Bronchial epithelial cell (primary cell): ENCODE measurements around the gene RABGAP1L. TPM values are rescaled to one million over a fixed set of nuclear protein-coding genes. Genes with fewer than 3 reads are reported as not detected.

Source experiments
- DNase-seq: peaks from one replicate; pipeline ENCODE4 v3.0.0-alpha.2; 2010; ENCODE audit warnings: low read depth
- FAIRE-seq: peaks from 2 replicates; lab custom pipeline; 2011; peaks lifted over from hg19 to GRCh38; lab: Jason Lieb, UNC
- H3K27me3 ChIP-seq: 2 replicates; pipeline ENCODE4 v1.5.1; 2011; ENCODE audit warnings: low read length; ENCODE audit not compliant: control insufficient read depth, insufficient read depth
- H3K36me3 ChIP-seq: 2 replicates; pipeline ENCODE4 v1.5.1; 2011; ENCODE audit warnings: low read length; ENCODE audit not compliant: control insufficient read depth, insufficient read depth
- H3K4me3 ChIP-seq: 2 replicates; pipeline ENCODE4 v1.5.1; 2011; ENCODE audit warnings: mild to moderate bottlenecking, low read depth, low read length, control low read depth
- total RNA-seq: library from RNA; depleted of rRNA; stranded (reverse); fragments of >200 nt; gene quantifications from 2 replicates; pipeline ENCODE4 v1.2.1, GENCODE V29; 2014
- TF ChIP-seq, protein P1 (sequence below): IDR thresholded peaks from 2 replicates; pipeline ENCODE4 v1.5.1; 2011; ENCODE audit warnings: mild to moderate bottlenecking, moderate library complexity, low read length, control low read depth, inconsistent platforms; ENCODE audit not compliant: insufficient read depth, severe bottlenecking

RABGAP1L gene
- total RNA-seq, 1 donor from 2014 or later, result 37.4 TPM

DNA sequence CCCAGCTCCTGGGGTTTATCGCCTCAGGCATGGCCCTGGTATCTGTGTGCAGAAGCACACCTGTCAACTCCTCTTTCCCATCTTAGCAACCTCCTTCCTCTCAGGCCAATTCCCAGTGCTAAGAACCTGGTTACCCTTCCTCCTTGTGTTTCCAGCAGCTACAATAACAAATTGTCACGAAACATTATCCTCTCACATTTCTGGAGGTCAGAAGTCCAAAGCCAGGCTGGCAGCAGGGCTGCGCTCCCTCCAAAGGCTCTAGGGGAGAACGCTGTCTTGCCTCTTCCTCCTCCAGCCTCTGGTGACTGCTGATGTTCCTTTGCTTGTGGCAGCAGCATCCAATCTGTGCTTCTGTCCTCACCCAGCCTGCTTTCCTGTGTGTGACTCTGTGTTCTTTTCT is 874.6 kb downstream of the RABGAP1L start:
- FAIRE-seq, result no peak
- DNase-seq, result no peak
- TF ChIP-seq, protein P1, sequence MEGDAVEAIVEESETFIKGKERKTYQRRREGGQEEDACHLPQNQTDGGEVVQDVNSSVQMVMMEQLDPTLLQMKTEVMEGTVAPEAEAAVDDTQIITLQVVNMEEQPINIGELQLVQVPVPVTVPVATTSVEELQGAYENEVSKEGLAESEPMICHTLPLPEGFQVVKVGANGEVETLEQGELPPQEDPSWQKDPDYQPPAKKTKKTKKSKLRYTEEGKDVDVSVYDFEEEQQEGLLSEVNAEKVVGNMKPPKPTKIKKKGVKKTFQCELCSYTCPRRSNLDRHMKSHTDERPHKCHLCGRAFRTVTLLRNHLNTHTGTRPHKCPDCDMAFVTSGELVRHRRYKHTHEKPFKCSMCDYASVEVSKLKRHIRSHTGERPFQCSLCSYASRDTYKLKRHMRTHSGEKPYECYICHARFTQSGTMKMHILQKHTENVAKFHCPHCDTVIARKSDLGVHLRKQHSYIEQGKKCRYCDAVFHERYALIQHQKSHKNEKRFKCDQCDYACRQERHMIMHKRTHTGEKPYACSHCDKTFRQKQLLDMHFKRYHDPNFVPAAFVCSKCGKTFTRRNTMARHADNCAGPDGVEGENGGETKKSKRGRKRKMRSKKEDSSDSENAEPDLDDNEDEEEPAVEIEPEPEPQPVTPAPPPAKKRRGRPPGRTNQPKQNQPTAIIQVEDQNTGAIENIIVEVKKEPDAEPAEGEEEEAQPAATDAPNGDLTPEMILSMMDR, result no peak
- Histone ChIP-seq H3K4me3 (no peak overlapping the region), H3K36me3 (no peaks in the 10 kb centered on the region), H3K27me3 (no peaks in the 10 kb centered on the region)

- Histone ChIP-seq H3K27me3 (no peaks in the 10 kb centered on the region), H3K4me3 (no peak overlapping the region), H3K36me3 (no peaks in the 10 kb centered on the region)
- TF ChIP-seq, protein P1, result no peak
- peak; percentile 81 for DNase-seq
- FAIRE-seq, result no peak
These were observed 875.5 kb downstream of the RABGAP1L start for GRCh38 chr1:175034775-175035174.

GRCh38 chr1:175035865-175036264 is 876.5 kb downstream of the RABGAP1L start:
- Histone ChIP-seq H3K27me3 (no peaks in the 10 kb centered on the region), H3K36me3 (no peaks in the 10 kb centered on the region), H3K4me3 (no peak overlapping the region)
- no peak for FAIRE-seq
- TF ChIP-seq, protein P1, result no peak
- DNase-seq, result no peak

DNA sequence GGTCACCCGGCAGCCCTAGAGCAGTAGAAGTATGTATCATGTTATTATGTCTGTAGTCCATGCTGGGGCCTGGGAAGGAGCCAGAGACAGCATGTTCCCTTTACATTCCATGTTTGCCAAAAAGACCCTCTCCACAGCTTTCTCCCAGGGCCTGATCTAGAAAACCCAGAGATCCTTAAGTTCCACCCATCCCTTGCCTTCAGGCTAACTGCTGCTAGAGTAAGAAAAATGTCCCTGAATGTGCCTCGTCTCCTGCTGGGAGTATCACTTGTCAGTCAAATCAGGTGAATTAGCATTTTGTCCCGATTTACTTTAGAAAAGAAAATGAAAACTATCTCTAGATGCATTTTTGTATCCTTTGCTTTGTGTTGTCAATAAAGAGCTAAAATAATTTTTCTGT is 877.2 kb downstream of the RABGAP1L start:
- DNase-seq, result no peak
- Histone ChIP-seq H3K27me3 (no peaks in the 10 kb centered on the region), H3K4me3 (no peak overlapping the region), H3K36me3 (no peaks in the 10 kb centered on the region)
- no peak for FAIRE-seq
- TF ChIP-seq, protein P1, result no peak

DNA sequence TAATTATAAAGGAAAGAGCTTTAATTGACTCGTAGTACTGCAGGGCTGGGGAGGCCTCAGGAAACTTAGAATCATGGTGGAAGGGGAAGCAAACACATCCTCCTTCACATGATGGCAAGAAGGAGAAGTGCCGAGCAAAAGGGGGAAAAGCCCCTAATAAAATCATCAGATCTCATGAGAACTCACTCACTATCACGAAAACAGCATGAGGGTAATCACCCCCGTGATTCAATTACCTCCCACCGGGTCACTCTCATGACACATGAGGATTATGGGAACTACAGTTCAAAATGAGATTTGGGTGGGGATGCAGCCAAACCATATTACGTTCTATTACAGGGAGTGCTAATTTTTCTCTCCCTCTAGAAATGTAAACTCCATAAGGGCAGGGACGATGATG is 878.1 kb downstream of the RABGAP1L start:
- TF ChIP-seq, protein P1, result no peak
- Histone ChIP-seq H3K27me3 (no peaks in the 10 kb centered on the region), H3K4me3 (no peak overlapping the region), H3K36me3 (no peaks in the 10 kb centered on the region)
- FAIRE-seq, result no peak
- no peak for DNase-seq

DNA sequence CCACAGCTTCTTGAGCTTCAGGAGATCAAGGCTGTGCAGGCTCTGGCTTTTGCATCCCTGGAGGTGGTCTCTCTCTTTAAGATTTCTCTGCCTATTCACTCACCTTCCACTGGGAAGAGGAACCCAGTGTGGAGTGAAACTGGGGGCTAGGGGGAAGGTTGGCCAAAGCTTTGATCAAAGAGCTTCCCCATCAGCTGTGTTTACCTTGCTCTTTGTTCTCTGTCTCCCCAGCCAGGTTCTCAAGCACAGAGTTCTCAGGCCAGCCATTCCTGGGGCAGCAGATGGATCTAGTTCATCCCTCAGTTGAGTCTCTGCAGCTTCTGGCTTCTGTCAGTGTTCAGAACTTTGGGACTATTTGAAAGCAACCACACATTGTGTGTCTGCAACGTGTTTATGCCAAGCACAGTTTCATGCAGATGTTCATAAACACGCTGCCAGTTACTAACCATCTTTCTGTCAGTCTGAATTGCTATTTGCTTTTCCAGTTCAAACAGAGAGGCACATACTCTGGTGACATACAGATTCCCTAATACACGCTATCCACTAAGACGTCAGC is 881.1 kb downstream of the RABGAP1L start:
- FAIRE-seq, result no peak
- DNase-seq, result no peak
- Histone ChIP-seq H3K27me3 (no peaks in the 10 kb centered on the region), H3K36me3 (no peaks in the 10 kb centered on the region), H3K4me3 (no peak overlapping the region)
- TF ChIP-seq, protein P1, result no peak
